Bronchial epithelial cell (primary cell): Measurements from ENCODE around the gene CDC42BPA. TPM values are rescaled to one million over a fixed set of nuclear protein-coding genes. Genes with fewer than 3 reads are reported as not detected.

Experiments used
- DNase-seq: peaks from one replicate; pipeline ENCODE4 v3.0.0-alpha.2; 2010; ENCODE audit warnings: low read depth
- FAIRE-seq: peaks from 2 replicates; lab custom pipeline; 2011; peaks lifted over from hg19 to GRCh38; lab: Jason Lieb, UNC
- H3K27me3 ChIP-seq: 2 replicates; pipeline ENCODE4 v1.5.1; 2011; ENCODE audit warnings: low read length; ENCODE audit not compliant: control insufficient read depth, insufficient read depth
- H3K36me3 ChIP-seq: 2 replicates; pipeline ENCODE4 v1.5.1; 2011; ENCODE audit warnings: low read length; ENCODE audit not compliant: control insufficient read depth, insufficient read depth
- H3K4me3 ChIP-seq: 2 replicates; pipeline ENCODE4 v1.5.1; 2011; ENCODE audit warnings: mild to moderate bottlenecking, low read depth, low read length, control low read depth
- total RNA-seq: library from RNA; depleted of rRNA; stranded (reverse); fragments of >200 nt; gene quantifications from 2 replicates; pipeline ENCODE4 v1.2.1, GENCODE V29; 2014
- TF ChIP-seq, protein P1 (sequence below): IDR thresholded peaks from 2 replicates; pipeline ENCODE4 v1.5.1; 2011; ENCODE audit warnings: mild to moderate bottlenecking, moderate library complexity, low read length, control low read depth, inconsistent platforms; ENCODE audit not compliant: insufficient read depth, severe bottlenecking

Gene CDC42BPA
- total RNA-seq, 1 donor from 2014 or later, result 25.8 TPM

DNA sequence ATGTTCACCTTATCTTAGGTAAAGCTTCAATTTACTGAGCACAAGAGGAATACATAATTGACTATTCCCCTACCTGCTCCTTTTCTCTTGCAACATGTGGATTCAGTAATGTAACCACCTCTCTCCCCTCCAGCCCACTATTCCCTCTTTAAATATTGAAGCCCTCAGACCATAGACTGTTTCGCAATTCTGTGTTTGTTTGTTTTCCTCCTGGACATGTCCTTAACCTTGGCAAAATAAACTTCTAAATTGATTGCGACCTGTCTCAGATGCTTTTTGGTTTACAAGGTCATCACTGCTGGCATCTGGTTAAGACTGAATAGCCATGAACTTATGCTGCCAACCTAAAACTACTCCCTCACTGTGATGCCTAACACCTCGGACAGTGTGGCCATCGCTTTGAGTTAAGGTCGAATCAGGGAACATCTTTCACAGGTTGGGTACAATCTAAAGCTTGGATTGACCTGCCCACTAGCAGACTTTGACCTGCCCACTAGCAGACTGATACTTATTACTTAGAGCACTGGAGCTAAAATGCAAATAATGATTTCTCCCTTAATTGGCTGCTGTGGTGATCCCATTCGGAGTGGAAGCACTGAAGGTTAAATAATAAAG, 10.2 kb upstream of the CDC42BPA start:
- no peak for FAIRE-seq
- Histone ChIP-seq H3K4me3 (no peak overlapping the region), H3K27me3 (no peaks in the 10 kb centered on the region), H3K36me3 (no peaks in the 10 kb centered on the region)
- TF ChIP-seq, protein P1, sequence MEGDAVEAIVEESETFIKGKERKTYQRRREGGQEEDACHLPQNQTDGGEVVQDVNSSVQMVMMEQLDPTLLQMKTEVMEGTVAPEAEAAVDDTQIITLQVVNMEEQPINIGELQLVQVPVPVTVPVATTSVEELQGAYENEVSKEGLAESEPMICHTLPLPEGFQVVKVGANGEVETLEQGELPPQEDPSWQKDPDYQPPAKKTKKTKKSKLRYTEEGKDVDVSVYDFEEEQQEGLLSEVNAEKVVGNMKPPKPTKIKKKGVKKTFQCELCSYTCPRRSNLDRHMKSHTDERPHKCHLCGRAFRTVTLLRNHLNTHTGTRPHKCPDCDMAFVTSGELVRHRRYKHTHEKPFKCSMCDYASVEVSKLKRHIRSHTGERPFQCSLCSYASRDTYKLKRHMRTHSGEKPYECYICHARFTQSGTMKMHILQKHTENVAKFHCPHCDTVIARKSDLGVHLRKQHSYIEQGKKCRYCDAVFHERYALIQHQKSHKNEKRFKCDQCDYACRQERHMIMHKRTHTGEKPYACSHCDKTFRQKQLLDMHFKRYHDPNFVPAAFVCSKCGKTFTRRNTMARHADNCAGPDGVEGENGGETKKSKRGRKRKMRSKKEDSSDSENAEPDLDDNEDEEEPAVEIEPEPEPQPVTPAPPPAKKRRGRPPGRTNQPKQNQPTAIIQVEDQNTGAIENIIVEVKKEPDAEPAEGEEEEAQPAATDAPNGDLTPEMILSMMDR, result no peak
- no peak for DNase-seq

DNA sequence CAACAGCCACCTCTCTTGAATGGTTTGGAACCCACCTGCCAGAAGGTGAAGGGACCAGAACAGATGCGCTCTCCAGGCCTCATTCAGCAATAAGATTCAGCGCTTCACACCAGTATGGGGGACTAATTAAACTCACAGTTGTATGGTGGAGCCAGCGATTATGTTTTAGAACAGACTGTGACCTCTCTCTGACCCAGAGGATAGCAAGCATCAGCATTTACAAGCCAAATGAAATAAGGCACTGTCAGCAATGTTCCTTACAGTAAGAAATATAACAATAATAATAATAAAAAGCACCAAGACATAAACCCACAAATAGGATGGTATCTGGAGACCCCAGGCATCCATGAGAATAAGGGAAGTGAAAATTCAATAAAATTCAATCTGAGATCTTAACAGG, 6.9 kb upstream of the CDC42BPA start:
- FAIRE-seq (no peak), DNase-seq (no peak)
- TF ChIP-seq, protein P1, result no peak

DNA sequence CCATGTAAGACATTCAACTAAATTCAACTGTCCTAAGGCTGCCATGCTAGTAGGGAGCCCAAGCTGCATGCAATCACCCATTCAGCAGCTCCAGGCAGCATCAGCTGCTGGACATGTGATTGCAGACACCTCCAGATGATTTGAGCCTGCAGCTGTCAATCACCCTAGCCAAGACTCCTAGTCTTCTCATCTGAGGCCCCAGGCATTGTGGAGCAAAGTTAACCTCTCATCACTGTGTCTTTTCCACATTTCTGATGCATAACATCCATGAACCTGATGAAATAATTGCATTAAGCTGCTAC, 5.6 kb upstream of the CDC42BPA start:
- FAIRE-seq (no peak), DNase-seq (no peak)
- Histone ChIP-seq H3K27me3 (no peaks in the 10 kb centered on the region), H3K4me3 (no peak overlapping the region), H3K36me3 (no peaks in the 10 kb centered on the region)
- TF ChIP-seq, protein P1, result no peak

More for the DNA sequence above, 6.9 kb upstream of the CDC42BPA start:
- H3K36me3 ChIP-seq, result no peaks in the 10 kb centered on the region
- no peaks in the 10 kb centered on the region for H3K27me3 ChIP-seq
- no peak overlapping the region for H3K4me3 ChIP-seq

DNA sequence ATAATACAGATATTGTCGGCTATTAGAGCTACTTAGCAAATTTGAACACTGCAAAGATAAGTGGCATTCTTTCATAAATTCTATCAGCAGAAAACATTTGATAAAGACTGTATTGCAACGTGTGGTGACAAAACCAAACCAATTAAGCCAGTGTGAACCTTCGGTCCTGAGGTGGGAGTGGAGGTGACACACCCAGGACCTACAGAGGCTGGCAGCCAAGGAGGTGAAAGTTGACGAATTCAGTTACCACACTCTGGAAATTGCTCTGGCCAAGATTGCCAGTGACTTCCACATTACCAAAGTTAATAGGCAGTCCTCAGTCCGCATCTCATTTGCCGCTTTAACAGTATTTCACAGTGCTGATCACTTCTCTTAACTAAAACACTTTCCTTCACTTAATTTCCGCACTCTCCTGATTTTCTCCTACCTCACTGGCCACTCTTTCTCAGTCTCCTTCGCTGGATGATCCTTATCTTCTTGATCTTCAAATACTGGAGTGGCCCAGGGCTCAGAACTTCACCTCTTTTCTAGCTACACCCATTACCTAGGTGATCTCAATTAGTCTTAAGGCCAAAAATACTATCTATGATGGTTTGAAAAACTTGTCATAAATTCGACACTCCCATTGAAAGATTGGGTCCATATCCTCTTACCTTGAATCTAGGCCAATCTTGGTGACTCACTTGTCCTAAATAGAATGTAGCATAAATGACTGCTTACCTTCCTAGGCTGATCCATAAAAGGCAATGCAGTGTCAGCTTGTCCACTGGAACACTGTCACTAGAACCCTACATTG, 5.1 kb upstream of the CDC42BPA start:
- no peak overlapping the region for H3K4me3 ChIP-seq
- H3K27me3 ChIP-seq, result no peaks in the 10 kb centered on the region
- FAIRE-seq (peak; percentile 28), DNase-seq (peak; percentile 64)
- TF ChIP-seq, protein P1, result no peak
- no peaks in the 10 kb centered on the region for H3K36me3 ChIP-seq

DNA sequence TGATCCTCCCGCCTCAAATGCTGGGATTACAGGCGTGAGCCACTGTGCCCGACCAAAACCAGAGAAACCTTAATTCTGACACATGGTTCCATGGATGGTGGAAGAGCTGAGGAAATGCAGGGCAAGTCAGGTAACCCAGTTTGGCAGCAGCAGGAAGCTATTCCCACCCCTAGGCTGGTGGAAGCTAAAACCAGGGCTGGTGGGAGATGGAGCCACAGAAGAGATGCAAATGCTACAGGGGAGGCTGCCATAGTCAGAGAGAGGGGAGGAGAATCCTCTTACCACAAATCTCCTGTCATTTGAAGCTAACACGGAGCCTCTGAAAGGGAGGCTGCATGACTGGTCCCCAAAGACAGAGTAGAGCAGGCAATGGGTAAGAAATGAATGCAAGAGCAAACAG, 4.1 kb upstream of the CDC42BPA start:
- Histone ChIP-seq H3K27me3 (no peaks in the 10 kb centered on the region), H3K4me3 (no peak overlapping the region), H3K36me3 (no peaks in the 10 kb centered on the region)
- TF ChIP-seq, protein P1, result no peak
- DNase-seq (no peak), FAIRE-seq (no peak)

DNA sequence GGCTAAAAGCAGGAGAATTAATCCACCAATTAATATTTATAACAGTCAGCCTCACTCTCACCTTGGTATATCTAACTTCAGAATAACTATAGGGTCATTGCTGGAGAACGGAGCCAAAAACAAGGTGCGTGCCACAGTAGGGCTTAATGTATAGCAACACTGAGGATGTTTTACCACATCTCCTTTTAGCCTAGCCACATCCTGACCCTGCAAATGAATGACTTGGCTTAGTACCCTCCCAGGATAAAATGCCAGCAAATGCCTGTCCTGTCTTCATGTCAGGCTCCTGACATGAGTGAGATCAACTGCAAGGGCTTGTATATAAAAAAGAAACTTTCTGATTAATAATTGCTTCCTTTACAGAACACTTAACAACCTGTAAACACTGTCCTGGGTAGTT, 2.7 kb upstream of the CDC42BPA start:
- no peak for DNase-seq
- Histone ChIP-seq H3K27me3 (no peaks in the 10 kb centered on the region), H3K36me3 (no peaks in the 10 kb centered on the region), H3K4me3 (no peak overlapping the region)
- FAIRE-seq, result no peak
- TF ChIP-seq, protein P1, result no peak
